Muscle layer of duodenum (tissue), 2 donors: ENCODE data around the gene CLDN9.

Experiments
- H3K27ac ChIP-seq: one replicate; pipeline ENCODE4 v1.7.0; 2013; ENCODE audit warnings: mild to moderate bottlenecking, low read length
- H3K27me3 ChIP-seq: one replicate; pipeline ENCODE4 v1.7.0; 2013; ENCODE audit warnings: low read depth, mild to moderate bottlenecking, control low read depth, low read length
- H3K36me3 ChIP-seq, 2 donors: one replicate each; pipeline ENCODE4 v1.7.0; 2013; ENCODE audit warnings: low read length in 2 of 2, control low read depth in 1 of 2, mild to moderate bottlenecking in 1 of 2; ENCODE audit not compliant: insufficient read depth in 2 of 2, control insufficient read depth in 1 of 2
- H3K4me1 ChIP-seq, 2 donors: one replicate each; pipeline ENCODE4 v1.7.0; 2013; ENCODE audit warnings: low read length in 2 of 2, mild to moderate bottlenecking in 2 of 2, control low read depth in 1 of 2, moderate library complexity in 1 of 2; ENCODE audit not compliant: insufficient read depth in 2 of 2, control insufficient read depth in 1 of 2
- H3K4me3 ChIP-seq, 2 donors: one replicate each; pipeline ENCODE4 v1.7.0; 2013; ENCODE audit warnings: low read length in 2 of 2, low read depth in 1 of 2, mild to moderate bottlenecking in 1 of 2
- H3K9me3 ChIP-seq, 2 donors: one replicate each; pipeline ENCODE4 v1.7.0; 2013; ENCODE audit warnings: low read length in 2 of 2, control low read depth in 1 of 2, mild to moderate bottlenecking in 1 of 2; ENCODE audit not compliant: control insufficient read depth in 1 of 2
- donor health status: healthy.

CLDN9 gene, protein sequence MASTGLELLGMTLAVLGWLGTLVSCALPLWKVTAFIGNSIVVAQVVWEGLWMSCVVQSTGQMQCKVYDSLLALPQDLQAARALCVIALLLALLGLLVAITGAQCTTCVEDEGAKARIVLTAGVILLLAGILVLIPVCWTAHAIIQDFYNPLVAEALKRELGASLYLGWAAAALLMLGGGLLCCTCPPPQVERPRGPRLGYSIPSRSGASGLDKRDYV

GRCh38 chr16:3012828-3013420, at the start of gene CLDN9:
Gene CLDN9 (plus strand): TSS chr16:3012923. CDS start chr16:3013363, 440 bp downstream.
- peaks cover 24% of the 10 kb centered on the region for H3K27me3 ChIP-seq
- no peaks in the 10 kb centered on the region for H3K36me3 ChIP-seq
- no peaks in the 10 kb centered on the region for H3K9me3 ChIP-seq
- peaks cover 5 to 7% of the 10 kb centered on the region in 2 donors for H3K4me1 ChIP-seq
- H3K27ac ChIP-seq = no peak within 1 kb of the TSS
- no peak within 1 kb of the TSS for H3K4me3 ChIP-seq

DNA sequence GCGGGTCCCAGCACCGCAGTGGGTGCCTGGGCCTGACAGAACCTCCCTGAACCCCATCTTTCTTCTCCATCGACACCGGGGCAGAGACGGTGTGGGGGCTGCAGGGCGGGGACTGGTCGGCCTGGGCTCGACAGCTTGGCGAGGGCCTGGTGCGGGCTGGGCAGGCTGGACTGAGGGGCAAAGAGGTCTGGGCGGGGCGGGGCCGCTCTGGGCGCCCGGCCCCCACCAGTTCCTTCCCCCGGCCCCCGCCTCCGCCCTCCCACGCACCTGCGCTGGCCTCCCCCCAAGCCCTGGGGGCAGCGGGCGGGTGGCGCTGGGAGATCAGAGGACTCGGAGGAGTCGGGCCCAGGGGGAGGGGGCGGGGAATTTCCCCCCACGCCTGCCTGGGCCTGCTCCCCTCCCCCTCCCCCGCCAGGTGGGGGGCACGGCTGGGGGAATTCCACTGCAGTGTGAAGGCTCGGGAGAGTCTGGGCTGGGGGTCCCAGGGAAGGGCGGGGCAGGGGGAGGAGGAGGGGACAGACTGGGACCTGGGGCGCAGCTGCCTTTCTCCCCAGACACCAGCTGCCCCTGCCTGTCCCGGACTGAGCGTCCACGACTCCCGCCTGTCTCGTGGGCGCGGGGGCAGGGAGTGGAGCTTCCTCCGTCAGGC, 49.5 kb upstream of the CLDN9 start:
- Histone ChIP-seq H3K4me3 (peak overlapping the region in 1 of 2 donors; percentile 56), H3K27me3 (peaks cover 52% of the 10 kb centered on the region), H3K36me3 (no peaks in the 10 kb centered on the region), H3K4me1 (peaks cover 0 to 42% of the 10 kb centered on the region in 2 donors), H3K9me3 (no peaks in the 10 kb centered on the region), H3K27ac (no peak overlapping the region)

DNA sequence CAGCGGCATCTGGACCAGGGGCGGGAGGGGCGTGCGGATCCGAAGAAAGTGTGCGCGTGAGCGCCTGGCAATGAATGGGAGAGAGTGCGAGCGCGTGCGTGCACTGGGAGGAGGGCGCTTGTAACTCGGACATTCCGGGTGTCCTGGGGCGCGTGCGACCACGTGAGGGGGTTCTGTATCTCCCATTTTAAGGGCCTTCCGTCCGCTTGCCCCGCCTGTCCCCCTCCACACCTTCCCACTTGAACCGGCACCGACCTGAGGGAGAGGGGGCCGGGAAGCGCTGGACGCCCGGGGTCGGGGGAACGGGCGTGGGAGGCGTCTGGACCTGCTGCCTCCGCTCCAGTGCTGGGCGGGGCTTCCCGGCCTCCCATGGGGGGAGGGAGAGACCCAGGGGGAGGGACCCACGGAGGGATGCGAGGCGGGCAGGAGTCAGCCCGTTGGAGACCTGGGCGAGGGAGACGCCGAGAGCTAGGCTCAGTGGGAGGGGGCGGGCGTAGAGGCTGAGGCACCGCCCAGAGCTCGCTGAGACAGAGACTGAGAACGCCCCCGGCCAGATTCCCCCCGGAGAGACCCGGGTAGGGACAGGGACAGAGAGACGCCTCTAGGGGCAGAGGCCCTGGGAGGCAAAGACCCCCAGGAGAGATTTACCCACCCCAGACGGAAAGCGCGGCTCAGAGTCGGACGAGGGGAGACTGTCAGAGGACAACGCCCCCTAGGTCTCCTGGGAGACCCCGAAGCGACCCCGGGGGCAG, 48.8 kb upstream of the CLDN9 start, which contains the start of gene KREMEN2:
KREMEN2 (plus strand) TSS at position 553 of the 752 bp plus-strand sequence. CDS start 246 bp downstream, outside the sequence.
- peaks cover 0 to 49% of the 10 kb centered on the region in 2 donors for H3K4me1 ChIP-seq
- H3K4me3 ChIP-seq = peak within 1 kb of the TSS; percentile 3 to 56
- H3K27me3 ChIP-seq = peaks cover 53% of the 10 kb centered on the region
- no peaks in the 10 kb centered on the region for H3K36me3 ChIP-seq
- no peaks in the 10 kb centered on the region for H3K9me3 ChIP-seq
- no peak within 1 kb of the TSS for H3K27ac ChIP-seq

GRCh38 chr16:2964475-2965336, 48.0 kb upstream of the CLDN9 start:
- Histone ChIP-seq H3K4me3 (peak overlapping the region; percentile 3 to 56), H3K4me1 (peaks cover 0 to 53% of the 10 kb centered on the region in 2 donors), H3K36me3 (no peaks in the 10 kb centered on the region), H3K27me3 (peaks cover 53% of the 10 kb centered on the region), H3K27ac (no peak overlapping the region), H3K9me3 (no peaks in the 10 kb centered on the region)

DNA sequence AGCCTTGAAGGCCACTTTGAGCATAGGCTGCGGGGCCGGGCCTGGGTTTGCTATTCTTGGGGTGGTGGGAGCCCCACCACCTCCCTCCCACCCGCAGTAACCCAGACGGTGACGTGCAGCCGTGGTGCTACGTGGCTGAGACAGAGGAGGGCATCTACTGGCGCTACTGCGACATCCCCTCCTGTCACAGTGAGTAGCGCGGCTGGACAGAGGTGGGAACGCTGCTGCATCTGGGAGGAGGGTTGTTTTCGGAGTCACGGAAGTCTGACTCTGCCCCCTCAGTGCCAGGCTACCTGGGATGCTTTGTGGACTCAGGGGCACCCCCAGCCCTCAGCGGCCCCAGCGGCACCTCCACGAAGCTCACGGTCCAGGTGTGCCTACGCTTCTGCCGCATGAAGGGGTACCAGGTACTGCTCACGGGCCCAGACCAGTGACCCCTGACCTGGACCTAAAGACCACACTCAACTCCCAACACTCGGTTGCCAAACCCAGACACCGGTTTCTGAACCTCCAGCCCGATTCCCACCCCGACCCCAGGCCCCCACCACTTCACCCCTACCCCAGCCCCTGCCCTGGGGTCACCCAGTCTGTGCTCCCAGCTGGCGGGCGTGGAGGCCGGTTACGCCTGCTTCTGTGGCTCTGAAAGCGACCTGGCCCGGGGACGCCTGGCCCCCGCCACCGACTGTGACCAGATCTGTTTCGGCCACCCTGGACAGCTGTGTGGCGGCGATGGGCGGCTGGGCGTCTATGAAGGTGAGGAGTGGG, 46.5 kb upstream of the CLDN9 start:
- Histone ChIP-seq H3K4me1 (peaks cover 3 to 58% of the 10 kb centered on the region in 2 donors), H3K4me3 (peak overlapping the region in 1 of 2 donors; percentile 35), H3K36me3 (no peaks in the 10 kb centered on the region), H3K9me3 (no peaks in the 10 kb centered on the region), H3K27me3 (peaks cover 49% of the 10 kb centered on the region), H3K27ac (no peak overlapping the region)

GRCh38 chr16:2966808-2967191, 45.9 kb upstream of the CLDN9 start:
- H3K9me3 ChIP-seq = no peaks in the 10 kb centered on the region
- H3K4me1 ChIP-seq = peaks cover 3 to 58% of the 10 kb centered on the region in 2 donors
- H3K27ac ChIP-seq = no peak overlapping the region
- H3K27me3 ChIP-seq = peaks cover 49% of the 10 kb centered on the region
- H3K4me3 ChIP-seq = peak overlapping the region in 1 of 2 donors; percentile 35
- H3K36me3 ChIP-seq = no peaks in the 10 kb centered on the region

GRCh38 chr16:2967211-2967631, 45.5 kb upstream of the CLDN9 start:
- H3K4me3 ChIP-seq = peak overlapping the region in 1 of 2 donors; percentile 35
- H3K27me3 ChIP-seq = peaks cover 45% of the 10 kb centered on the region
- peaks cover 3 to 58% of the 10 kb centered on the region in 2 donors for H3K4me1 ChIP-seq
- no peaks in the 10 kb centered on the region for H3K9me3 ChIP-seq
- H3K27ac ChIP-seq = no peak overlapping the region
- no peaks in the 10 kb centered on the region for H3K36me3 ChIP-seq

- Histone ChIP-seq H3K27me3 (peaks cover 40% of the 10 kb centered on the region), H3K9me3 (no peaks in the 10 kb centered on the region), H3K27ac (no peak overlapping the region), H3K36me3 (no peaks in the 10 kb centered on the region), H3K4me1 (peaks cover 3 to 56% of the 10 kb centered on the region in 2 donors), H3K4me3 (no peak overlapping the region)
These were observed 45.0 kb upstream of the CLDN9 start for GRCh38 chr16:2967721-2968161.

- Histone ChIP-seq H3K9me3 (no peaks in the 10 kb centered on the region), H3K27me3 (peaks cover 33% of the 10 kb centered on the region), H3K4me1 (peaks cover 3 to 50% of the 10 kb centered on the region in 2 donors), H3K27ac (no peak overlapping the region), H3K4me3 (peak overlapping the region; percentile 53 to 83), H3K36me3 (no peaks in the 10 kb centered on the region)
These were observed 44.4 kb upstream of the CLDN9 start for GRCh38 chr16:2968368-2968737.
